ENCODE measurements around the gene PRAMEF14.
"Not testable (repeated sequence)": the region's sequence is repeated elsewhere in the genome, so short reads cannot be mapped to it uniquely, and the experiment has no call there.

DNA sequence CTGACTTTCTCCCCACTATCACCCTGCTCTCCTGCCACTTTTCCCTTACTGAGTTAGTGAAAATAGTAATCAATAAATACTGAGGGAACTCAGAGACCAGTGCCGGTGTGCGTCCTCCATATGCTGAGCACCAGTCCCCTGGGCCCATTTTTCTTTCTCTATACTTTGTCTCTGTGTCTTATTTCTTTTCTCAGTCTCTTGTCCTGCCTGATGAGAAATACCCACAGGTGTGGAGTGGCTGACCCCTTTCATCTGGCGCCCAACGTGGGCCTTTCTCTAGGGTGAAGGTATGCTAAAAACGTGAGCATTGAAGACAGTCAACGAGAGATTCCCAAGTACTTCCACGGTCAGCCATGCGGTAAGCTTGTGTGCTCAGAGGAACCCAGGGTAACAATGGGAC lies 6.5 kb upstream of the PRAMEF14 start:
- TF ChIP-seq RAD21 (IDR thresholded peaks at IDR 0.05; ENCODE audit: low read length); CHD1 (IDR thresholded peaks at IDR 0.05; ENCODE audit: low read depth, low read length); POLR2A (IDR thresholded peaks at IDR 0.05; ENCODE audit: low read depth, low read length); BHLHE40 (IDR thresholded peaks at IDR 0.05; ENCODE audit: low read depth, low read length); SMC3 (IDR thresholded peaks at IDR 0.05; ENCODE audit: low read depth, low read length); RCOR1 (IDR thresholded peaks at IDR 0.05; ENCODE audit: insufficient replicate concordance, low read length); MXI1 (IDR thresholded peaks at IDR 0.05; ENCODE audit: borderline replicate concordance, low read depth, low read length); FOS (IDR thresholded peaks at IDR 0.05; ENCODE audit: low read depth, low read length); RFX5 (IDR thresholded peaks at IDR 0.05; ENCODE audit: low read depth, low read length); MAFK (IDR thresholded peaks at IDR 0.05; ENCODE audit: low read depth, low read length); CEBPB (IDR thresholded peaks at IDR 0.05; ENCODE audit: low read depth, low read length): not testable (repeated sequence)
- TF ChIP-seq, protein P1, sequence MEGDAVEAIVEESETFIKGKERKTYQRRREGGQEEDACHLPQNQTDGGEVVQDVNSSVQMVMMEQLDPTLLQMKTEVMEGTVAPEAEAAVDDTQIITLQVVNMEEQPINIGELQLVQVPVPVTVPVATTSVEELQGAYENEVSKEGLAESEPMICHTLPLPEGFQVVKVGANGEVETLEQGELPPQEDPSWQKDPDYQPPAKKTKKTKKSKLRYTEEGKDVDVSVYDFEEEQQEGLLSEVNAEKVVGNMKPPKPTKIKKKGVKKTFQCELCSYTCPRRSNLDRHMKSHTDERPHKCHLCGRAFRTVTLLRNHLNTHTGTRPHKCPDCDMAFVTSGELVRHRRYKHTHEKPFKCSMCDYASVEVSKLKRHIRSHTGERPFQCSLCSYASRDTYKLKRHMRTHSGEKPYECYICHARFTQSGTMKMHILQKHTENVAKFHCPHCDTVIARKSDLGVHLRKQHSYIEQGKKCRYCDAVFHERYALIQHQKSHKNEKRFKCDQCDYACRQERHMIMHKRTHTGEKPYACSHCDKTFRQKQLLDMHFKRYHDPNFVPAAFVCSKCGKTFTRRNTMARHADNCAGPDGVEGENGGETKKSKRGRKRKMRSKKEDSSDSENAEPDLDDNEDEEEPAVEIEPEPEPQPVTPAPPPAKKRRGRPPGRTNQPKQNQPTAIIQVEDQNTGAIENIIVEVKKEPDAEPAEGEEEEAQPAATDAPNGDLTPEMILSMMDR (conservative IDR thresholded peaks at IDR 0.05; ENCODE audit: low read depth, low read length): not testable (repeated sequence)
- TF ChIP-seq, protein P2, sequence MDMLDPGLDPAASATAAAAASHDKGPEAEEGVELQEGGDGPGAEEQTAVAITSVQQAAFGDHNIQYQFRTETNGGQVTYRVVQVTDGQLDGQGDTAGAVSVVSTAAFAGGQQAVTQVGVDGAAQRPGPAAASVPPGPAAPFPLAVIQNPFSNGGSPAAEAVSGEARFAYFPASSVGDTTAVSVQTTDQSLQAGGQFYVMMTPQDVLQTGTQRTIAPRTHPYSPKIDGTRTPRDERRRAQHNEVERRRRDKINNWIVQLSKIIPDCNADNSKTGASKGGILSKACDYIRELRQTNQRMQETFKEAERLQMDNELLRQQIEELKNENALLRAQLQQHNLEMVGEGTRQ (IDR thresholded peaks at IDR 0.05; ENCODE audit: low read depth, low read length): not testable (repeated sequence)

All from IMR-90 (cell line).